Activated naive CD4-positive, alpha-beta T cell (primary cell): ENCODE measurements around the gene SFMBT2.
A peak's percentile ranks its signal among the peaks of the same experiment; 100 is the strongest.

Experiments
- DNase-seq, 4 experiments: peaks; one replicate each; lab custom pipeline; 2025; lab: John Stamatoyannopoulos, UW

The SFMBT2 gene

DNA sequence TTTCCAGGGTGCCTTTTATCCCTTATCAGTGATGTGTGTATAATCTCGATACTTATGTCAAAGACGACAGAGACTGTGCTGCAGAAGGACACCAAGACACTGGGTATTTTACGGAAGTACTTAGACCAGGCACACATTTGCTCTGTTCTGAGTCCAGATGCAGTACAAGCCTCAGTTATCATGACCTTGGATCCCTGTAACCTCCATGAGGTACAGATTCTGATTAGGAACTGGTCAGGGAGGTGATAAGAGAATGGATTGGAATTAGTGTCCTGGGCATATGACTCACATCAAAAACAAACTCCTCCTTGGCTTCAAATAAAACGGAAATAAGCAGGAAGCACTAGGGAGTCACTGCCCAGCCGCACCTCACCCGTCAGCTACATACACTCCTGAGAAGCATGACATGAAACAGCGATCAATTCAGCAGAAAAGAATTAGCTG lies 146.5 kb downstream of the SFMBT2 start:
- DNase-seq: no peak

DNA sequence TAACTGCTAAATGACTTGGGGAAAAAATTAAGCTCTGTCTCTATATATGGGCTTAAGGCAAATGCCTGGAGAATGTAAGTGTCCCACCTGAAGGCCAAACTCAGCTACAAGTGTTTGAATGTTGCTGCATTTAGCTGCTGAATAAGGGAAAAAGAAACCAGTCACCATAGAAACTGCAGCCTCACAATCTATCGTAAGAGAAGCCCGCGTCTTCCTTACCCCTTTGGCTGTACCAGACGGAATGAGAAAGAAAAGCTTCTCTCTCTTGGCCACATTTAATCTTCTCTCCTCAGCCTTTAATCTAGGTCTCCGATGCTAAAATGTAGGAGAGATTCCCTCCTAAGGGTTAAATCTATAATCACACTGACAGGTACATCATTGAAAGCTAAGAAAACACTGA lies 147.2 kb downstream of the SFMBT2 start:
- no peak for DNase-seq

- no peak for DNase-seq
Measured at GRCh38 chr10:7261351-7261750, 149.5 kb downstream of the SFMBT2 start.

GRCh38 chr10:7260912-7261311 lies 149.9 kb downstream of the SFMBT2 start:
- no peak for DNase-seq

DNA sequence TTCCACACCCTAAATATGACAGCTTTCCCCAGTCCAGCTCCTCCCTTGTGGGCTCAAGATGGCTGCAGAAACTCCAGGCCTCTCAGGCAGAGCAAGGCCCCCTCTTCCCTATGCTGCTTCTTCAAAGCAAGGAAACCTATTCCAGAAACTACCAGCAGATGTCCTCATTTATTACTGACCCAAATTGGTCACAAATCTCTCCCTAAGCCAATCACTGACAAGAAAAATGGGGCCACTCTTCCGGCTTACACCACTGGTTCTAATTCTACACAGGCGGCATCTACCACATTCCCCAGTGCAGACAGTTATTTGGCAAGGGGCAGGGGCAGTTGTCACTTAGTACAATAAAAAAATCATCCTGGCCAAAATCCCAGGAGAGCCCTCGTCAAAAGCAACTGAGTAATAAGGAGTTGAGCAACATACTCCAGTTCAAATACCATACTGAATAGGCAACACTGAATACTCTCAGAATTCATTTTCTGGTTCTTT lies 150.4 kb downstream of the SFMBT2 start:
- no peak for DNase-seq

- DNase-seq: peak in 2 of 4 experiments; percentile 28 to 45
Measured at GRCh38 chr10:7258948-7259523, 151.8 kb downstream of the SFMBT2 start.

- no peak for DNase-seq
Measured at GRCh38 chr10:7255517-7255916, 155.3 kb downstream of the SFMBT2 start.

GRCh38 chr10:7251696-7252465 lies 159.0 kb downstream of the SFMBT2 start:
- no peak for DNase-seq

- DNase-seq: no peak
Measured at GRCh38 chr10:7250236-7250635, 160.6 kb downstream of the SFMBT2 start.

- no peak for DNase-seq
Measured at GRCh38 chr10:7248585-7249164, 162.2 kb downstream of the SFMBT2 start.

DNA sequence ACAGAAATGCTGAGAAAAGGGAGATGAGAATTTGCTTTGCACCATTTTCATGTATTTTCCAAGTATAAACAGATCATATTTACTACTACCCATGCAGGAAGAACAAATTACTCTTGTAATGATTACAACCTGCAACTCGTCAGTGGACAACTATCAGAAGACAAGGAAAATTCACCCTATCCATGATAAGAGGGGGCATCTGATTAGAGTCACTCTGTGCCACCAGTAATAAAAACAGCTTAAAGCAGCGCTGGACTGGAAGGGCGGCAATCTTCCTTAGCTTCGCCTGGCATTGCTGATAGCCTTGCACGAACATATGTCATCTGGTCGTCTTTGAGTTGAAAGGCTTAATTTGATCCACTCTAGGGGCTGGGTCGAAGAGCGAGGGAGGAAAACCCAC lies 162.7 kb downstream of the SFMBT2 start:
- DNase-seq: no peak

DNA sequence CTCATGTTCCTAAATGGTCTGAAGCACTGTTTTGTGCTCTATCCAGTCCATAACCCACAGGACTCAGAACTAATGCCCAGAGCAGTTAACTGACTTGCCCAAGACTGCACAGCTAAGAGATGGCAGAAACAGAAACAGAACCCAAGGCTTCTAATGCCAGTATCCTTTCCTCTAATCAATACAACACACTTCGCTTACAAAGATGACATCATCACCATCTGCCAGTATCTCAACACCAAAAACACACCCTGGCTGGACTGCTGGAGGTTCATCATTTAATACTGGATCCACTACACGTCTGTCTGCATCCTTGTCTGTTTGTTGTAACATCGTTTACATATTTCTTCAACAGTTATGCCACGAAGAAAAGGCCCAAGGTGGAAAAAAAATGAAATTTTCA lies 165.3 kb downstream of the SFMBT2 start:
- DNase-seq: no peak

GRCh38 chr10:7243873-7244272 lies 167.0 kb downstream of the SFMBT2 start:
- no peak for DNase-seq

GRCh38 chr10:7243139-7243538 lies 167.7 kb downstream of the SFMBT2 start:
- no peak for DNase-seq

- DNase-seq: no peak
Measured at GRCh38 chr10:7239312-7239985, 171.4 kb downstream of the SFMBT2 start.

DNA sequence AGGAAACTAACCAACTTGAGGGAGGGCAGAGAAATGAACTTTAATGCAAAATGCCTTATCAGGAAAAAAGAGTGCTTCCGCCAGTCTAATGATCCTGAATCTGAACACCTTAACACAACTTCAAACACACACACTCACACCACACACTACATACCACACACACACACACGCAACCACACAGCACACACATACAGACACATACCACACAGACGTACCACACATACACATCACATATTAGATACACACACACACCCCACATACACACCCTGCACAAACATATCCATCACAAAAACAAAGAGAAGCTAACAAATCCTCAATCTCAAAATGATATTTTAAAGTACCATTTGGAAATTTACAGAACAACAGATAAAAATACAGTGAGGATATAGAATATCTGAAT lies 175.5 kb downstream of the SFMBT2 start:
- no peak for DNase-seq

DNA sequence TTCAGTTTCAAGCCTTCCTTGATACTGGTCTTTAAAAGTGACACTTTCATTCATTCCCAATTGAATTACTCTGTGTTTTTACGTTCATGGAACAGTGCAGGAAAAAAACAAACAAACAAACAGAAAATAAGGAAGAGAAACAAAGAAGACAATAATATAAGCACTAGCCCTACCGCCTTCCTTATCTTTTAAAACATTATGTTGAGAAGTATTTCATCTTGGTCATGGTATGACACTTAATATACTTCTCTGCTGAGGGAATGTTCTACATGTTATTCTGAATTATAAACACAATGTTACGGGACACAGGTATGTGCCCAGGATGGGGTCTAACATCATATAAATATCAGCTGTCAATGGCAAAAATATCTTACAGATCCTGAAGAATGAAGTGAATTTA lies 176.7 kb downstream of the SFMBT2 start:
- DNase-seq: no peak

DNA sequence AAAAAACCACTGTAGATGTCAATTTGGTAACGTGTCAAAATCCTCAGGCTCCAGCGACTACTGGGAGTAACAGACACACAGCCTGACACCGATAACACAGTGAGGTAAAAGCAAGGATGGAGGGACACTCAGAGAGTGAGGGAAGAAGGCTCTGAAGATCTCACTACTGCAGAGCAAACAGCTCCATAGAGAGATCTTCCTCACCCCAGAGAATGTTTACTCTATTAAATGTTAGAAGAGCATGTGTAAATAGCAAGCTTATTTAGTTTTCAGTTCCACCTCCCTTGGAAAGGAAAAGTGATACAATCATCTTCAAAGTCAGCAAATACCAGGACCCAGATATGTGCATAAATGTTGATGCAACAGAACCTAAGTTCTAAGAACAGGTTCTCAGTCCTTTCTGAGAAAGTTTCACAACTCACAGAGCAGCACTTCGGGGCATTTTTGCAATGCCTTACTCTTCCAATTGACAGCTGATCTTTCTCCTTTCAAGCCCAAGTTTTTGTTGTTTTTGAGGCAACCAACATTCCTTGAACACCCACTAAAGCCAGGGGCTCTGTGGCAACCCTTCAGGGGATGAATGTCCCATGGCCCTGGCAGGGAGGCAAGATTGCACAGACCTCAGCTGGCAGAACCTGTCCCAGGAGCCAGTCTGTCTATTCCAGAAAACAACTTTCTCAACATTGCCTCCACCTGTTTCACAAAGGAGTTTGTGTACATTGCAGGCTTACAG lies 177.4 kb downstream of the SFMBT2 start:
- no peak for DNase-seq

DNA sequence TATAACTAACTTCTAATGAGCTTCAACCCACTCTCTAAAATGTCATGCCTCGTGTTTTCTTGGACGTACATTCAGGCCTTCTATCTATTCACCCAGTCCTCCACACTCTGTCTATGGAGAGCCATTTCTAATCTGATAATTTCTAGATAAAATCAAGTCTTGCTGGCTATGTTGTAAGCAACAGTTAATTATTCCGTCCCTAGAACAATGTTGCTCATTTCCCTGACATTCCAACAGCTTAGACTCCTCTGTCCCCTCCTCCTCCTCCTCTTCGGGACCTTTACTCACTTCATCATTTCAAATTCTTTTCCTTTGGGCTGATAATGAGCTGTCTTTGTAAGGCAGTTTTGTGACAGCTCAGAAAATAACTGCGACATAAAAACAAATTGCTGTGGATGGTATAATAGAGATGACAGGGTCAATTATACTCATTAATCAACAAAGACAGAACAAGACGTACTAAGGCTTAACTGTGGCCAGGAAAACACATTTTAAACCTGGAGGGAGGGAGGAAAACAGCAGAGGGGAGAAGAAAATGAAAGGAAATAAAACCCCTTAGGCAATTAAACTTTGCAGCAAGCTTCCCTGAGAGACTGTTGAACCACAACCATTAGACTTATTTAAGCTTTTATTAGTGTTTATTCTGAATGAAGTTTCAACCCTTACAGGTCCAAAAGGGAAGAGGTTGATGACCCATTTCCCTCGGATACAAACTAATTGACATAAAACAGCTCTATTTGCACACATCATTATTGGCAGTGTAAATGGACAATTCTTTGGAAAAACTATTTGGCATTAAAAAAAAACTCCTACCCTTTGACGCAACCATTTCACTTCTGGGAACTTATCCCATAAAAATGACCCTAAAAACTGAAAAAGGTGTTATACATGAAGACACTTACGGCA lies 179.1 kb downstream of the SFMBT2 start:
- no peak for DNase-seq

- DNase-seq: no peak
Measured at GRCh38 chr10:7230951-7231350, 179.9 kb downstream of the SFMBT2 start.

DNA sequence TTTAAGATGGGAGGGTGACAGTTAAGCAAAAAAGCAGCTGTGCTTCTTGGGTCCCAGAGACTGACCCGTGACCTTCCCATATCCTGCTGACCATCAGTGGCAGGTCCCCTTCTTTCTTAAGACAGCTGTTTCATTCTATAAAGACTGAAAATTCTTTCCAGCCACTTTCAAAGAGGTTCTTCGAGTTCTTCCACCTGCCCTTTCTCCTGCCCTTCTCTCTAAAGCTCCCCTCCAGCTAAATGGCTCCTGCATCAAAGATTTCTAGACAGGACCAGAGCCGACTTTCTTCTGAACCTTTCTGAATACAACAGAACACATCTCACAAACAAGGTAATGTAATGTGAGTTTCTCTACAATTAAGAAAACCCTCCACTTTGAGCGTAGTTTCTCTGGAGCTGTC lies 180.8 kb downstream of the SFMBT2 start:
- no peak for DNase-seq
